ENCODE data around the gene ORAI3. TPM values are rescaled to one million over a fixed set of nuclear protein-coding genes. Genes with fewer than 3 reads are reported as not detected.

Gene ORAI3
- total and polyA plus RNA-seq, 2 of the 13 experiments (the other 11 are each of a cell fraction or from before 2014, with no cell fraction given): 11.4 to 32.0 TPM

DNA sequence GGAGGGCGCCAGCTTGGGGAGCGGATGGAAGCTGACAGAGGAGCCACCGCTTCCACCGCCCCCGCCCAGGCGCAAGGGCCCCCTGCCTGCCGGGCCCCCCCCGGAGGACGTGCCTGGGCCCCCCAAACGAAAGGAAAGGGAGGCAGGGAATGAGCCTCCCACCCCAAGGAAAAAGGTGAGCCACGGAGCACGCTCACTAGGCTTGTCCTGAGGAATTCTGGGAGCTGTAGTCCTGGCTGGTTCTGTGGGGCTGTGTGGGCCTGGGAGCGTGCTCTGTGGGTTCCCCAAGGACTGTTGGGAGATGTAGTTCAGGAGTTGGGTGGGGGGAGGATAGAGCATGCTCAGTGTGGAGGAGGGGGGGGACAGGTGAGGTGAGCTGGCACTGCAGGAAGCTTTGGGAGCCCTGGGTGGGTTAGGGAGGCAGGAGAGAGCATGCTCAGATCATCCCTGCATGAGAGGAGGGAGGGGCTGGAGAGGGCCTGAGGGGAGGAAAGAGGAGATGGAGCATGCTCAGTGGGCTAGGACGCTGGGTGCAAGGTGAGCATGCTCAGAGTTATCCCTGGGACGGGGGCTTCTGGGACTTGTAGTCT lies 21.0 kb upstream of the ORAI3 start (continued):
- TF ChIP-seq, protein P1, sequence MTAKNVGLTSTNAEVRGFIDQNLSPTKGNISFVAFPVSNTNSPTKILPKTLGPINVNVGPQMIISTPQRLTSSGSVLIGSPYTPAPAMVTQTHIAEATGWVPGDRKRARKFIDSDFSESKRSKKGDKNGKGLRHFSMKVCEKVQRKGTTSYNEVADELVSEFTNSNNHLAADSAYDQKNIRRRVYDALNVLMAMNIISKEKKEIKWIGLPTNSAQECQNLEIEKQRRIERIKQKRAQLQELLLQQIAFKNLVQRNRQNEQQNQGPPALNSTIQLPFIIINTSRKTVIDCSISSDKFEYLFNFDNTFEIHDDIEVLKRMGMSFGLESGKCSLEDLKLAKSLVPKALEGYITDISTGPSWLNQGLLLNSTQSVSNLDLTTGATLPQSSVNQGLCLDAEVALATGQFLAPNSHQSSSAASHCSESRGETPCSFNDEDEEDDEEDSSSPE (CRISPR knock-in tag; IDR thresholded peaks at IDR 0.05): no peak
- TF ChIP-seq SYNCRIP (IDR thresholded peaks at IDR 0.05; ENCODE audit: insufficient read depth, low read depth, low read length) (no peak), MIXL1 (CRISPR knock-in tag; IDR thresholded peaks at IDR 0.05) (no peak), ZSCAN31 (CRISPR knock-in tag; IDR thresholded peaks at IDR 0.05; ENCODE audit: low read depth) (no peak), NFYB (CRISPR knock-in tag; IDR thresholded peaks at IDR 0.05) (no peak), HCFC1 (IDR thresholded peaks at IDR 0.05; ENCODE audit: low read depth, low read length) (peak; percentile 76), SOX5 (CRISPR knock-in tag; IDR thresholded peaks at IDR 0.05; ENCODE audit: borderline replicate concordance) (no peak), SP5 (CRISPR knock-in tag; IDR thresholded peaks at IDR 0.05; ENCODE audit: borderline replicate concordance, low read depth) (no peak), ZNF451 (CRISPR knock-in tag; IDR thresholded peaks at IDR 0.05) (no peak), ZNF496 (CRISPR knock-in tag; IDR thresholded peaks at IDR 0.05; ENCODE audit: insufficient replicate concordance) (no peak), GABPB1 (CRISPR knock-in tag; IDR thresholded peaks at IDR 0.05) (peak; percentile 63), ZFY (CRISPR knock-in tag; IDR thresholded peaks at IDR 0.05) (peak; percentile 37; the same call in 1 of the 2 replicates), SALL1 (CRISPR knock-in tag; IDR thresholded peaks at IDR 0.05) (0 out of 2 replicates have a peak, but pooled peaks have one; percentile 13), ZNF333 (CRISPR knock-in tag; IDR thresholded peaks at IDR 0.05; ENCODE audit: borderline replicate concordance) (no peak), MIER2 (CRISPR knock-in tag; IDR thresholded peaks at IDR 0.05) (no peak), ZNF232 (CRISPR knock-in tag; IDR thresholded peaks at IDR 0.05; ENCODE audit: borderline replicate concordance) (no peak)
- TF ChIP-seq, protein P2, sequence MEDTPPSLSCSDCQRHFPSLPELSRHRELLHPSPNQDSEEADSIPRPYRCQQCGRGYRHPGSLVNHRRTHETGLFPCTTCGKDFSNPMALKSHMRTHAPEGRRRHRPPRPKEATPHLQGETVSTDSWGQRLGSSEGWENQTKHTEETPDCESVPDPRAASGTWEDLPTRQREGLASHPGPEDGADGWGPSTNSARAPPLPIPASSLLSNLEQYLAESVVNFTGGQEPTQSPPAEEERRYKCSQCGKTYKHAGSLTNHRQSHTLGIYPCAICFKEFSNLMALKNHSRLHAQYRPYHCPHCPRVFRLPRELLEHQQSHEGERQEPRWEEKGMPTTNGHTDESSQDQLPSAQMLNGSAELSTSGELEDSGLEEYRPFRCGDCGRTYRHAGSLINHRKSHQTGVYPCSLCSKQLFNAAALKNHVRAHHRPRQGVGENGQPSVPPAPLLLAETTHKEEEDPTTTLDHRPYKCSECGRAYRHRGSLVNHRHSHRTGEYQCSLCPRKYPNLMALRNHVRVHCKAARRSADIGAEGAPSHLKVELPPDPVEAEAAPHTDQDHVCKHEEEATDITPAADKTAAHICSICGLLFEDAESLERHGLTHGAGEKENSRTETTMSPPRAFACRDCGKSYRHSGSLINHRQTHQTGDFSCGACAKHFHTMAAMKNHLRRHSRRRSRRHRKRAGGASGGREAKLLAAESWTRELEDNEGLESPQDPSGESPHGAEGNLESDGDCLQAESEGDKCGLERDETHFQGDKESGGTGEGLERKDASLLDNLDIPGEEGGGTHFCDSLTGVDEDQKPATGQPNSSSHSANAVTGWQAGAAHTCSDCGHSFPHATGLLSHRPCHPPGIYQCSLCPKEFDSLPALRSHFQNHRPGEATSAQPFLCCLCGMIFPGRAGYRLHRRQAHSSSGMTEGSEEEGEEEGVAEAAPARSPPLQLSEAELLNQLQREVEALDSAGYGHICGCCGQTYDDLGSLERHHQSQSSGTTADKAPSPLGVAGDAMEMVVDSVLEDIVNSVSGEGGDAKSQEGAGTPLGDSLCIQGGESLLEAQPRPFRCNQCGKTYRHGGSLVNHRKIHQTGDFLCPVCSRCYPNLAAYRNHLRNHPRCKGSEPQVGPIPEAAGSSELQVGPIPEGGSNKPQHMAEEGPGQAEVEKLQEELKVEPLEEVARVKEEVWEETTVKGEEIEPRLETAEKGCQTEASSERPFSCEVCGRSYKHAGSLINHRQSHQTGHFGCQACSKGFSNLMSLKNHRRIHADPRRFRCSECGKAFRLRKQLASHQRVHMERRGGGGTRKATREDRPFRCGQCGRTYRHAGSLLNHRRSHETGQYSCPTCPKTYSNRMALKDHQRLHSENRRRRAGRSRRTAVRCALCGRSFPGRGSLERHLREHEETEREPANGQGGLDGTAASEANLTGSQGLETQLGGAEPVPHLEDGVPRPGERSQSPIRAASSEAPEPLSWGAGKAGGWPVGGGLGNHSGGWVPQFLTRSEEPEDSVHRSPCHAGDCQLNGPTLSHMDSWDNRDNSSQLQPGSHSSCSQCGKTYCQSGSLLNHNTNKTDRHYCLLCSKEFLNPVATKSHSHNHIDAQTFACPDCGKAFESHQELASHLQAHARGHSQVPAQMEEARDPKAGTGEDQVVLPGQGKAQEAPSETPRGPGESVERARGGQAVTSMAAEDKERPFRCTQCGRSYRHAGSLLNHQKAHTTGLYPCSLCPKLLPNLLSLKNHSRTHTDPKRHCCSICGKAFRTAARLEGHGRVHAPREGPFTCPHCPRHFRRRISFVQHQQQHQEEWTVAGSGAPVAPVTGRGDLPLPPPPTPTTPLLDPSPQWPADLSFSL (CRISPR knock-in tag; IDR thresholded peaks at IDR 0.05): no peak
- TF ChIP-seq, protein P3, sequence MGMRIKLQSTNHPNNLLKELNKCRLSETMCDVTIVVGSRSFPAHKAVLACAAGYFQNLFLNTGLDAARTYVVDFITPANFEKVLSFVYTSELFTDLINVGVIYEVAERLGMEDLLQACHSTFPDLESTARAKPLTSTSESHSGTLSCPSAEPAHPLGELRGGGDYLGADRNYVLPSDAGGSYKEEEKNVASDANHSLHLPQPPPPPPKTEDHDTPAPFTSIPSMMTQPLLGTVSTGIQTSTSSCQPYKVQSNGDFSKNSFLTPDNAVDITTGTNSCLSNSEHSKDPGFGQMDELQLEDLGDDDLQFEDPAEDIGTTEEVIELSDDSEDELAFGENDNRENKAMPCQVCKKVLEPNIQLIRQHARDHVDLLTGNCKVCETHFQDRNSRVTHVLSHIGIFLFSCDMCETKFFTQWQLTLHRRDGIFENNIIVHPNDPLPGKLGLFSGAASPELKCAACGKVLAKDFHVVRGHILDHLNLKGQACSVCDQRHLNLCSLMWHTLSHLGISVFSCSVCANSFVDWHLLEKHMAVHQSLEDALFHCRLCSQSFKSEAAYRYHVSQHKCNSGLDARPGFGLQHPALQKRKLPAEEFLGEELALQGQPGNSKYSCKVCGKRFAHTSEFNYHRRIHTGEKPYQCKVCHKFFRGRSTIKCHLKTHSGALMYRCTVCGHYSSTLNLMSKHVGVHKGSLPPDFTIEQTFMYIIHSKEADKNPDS (CRISPR knock-in tag; IDR thresholded peaks at IDR 0.05): peak; percentile 45; the same call in 1 of the 2 replicates
- TF ChIP-seq, protein P4, sequence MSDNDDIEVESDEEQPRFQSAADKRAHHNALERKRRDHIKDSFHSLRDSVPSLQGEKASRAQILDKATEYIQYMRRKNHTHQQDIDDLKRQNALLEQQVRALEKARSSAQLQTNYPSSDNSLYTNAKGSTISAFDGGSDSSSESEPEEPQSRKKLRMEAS (IDR thresholded peaks at IDR 0.05): no peak
- TF ChIP-seq, protein P5, sequence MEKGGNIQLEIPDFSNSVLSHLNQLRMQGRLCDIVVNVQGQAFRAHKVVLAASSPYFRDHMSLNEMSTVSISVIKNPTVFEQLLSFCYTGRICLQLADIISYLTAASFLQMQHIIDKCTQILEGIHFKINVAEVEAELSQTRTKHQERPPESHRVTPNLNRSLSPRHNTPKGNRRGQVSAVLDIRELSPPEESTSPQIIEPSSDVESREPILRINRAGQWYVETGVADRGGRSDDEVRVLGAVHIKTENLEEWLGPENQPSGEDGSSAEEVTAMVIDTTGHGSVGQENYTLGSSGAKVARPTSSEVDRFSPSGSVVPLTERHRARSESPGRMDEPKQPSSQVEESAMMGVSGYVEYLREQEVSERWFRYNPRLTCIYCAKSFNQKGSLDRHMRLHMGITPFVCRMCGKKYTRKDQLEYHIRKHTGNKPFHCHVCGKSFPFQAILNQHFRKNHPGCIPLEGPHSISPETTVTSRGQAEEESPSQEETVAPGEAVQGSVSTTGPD (CRISPR knock-in tag; IDR thresholded peaks at IDR 0.05): no peak
